H1 (cell line): ENCODE measurements around the gene SSB. TPM values are rescaled to one million over a fixed set of nuclear protein-coding genes. Genes with fewer than 3 reads are reported as not detected.

Source experiments
- CTCF ChIA-PET: fragments of 300-600 bp; sonication (Branson Sonifier 250); formaldehyde crosslinking; loops from one replicate; lab custom pipeline; 2021; ENCODE audit not compliant: partially characterized antibody; lab: Charles Lee
- POLR2A ChIA-PET: fragments of 300-600 bp; sonication (Branson Sonifier 250); formaldehyde crosslinking; loops from one replicate; lab custom pipeline; 2021; ENCODE audit warnings: inconsistent platforms; ENCODE audit not compliant: partially characterized antibody; lab: Charles Lee
- DNase-seq, 2 experiments: peaks; one replicate each; pipeline versions ENCODE4 v3.0.0 to v3.0.0-alpha.2; 2010 to 2022; ENCODE audit warnings: low spot score in 2 of 2, low read depth in 1 of 2, mixed read lengths in 1 of 2
- FAIRE-seq: peaks from 2 replicates; lab custom pipeline; 2011; peaks lifted over from hg19 to GRCh38; lab: Jason Lieb, UNC
- H2AFZ ChIP-seq: 2 replicates; pipeline ENCODE4 v1.8.1; 2012; ENCODE audit warnings: low read length, inconsistent platforms
- H2AK5ac ChIP-seq: 2 replicates; pipeline ENCODE4 v1.6.1; 2013; ENCODE audit warnings: low read depth, low read length
- H2BK120ac ChIP-seq: replicated peaks from 2 replicates; pipeline ENCODE3; 2013; ENCODE audit warnings: low read depth, low read length, inconsistent platforms
- H2BK12ac ChIP-seq: 2 replicates; pipeline ENCODE4 v1.6.1; 2013; ENCODE audit warnings: low read depth, low read length
- H2BK15ac ChIP-seq: 2 replicates; pipeline ENCODE4 v1.6.1; 2013; ENCODE audit warnings: low read length
- H2BK20ac ChIP-seq: 2 replicates; pipeline ENCODE4 v1.6.1; 2013; ENCODE audit warnings: low read length
- H2BK5ac ChIP-seq: 2 replicates; pipeline ENCODE4 v1.6.1; 2013; ENCODE audit warnings: low read depth, low read length
- H3K14ac ChIP-seq: 2 replicates; pipeline ENCODE4 v1.6.1; 2013; ENCODE audit warnings: inconsistent platforms; ENCODE audit not compliant: insufficient read length
- H3K18ac ChIP-seq: 2 replicates; pipeline ENCODE4 v1.6.1; 2013; ENCODE audit warnings: low read length; ENCODE audit errors: extremely low read depth
- H3K23ac ChIP-seq: 2 replicates; pipeline ENCODE4 v1.6.1; 2013; ENCODE audit warnings: inconsistent platforms; ENCODE audit not compliant: insufficient read length
- H3K23me2 ChIP-seq: 2 replicates; pipeline ENCODE4 v1.6.1; 2013; ENCODE audit warnings: low read depth, low read length
- H3K27ac ChIP-seq: 2 replicates; pipeline ENCODE4 v1.6.1; 2011; ENCODE audit warnings: low read depth, low read length, inconsistent platforms
- H3K27me3 ChIP-seq, 4 experiments: replicated peaks in 1 of 4; 1 replicate in 1 of 4; 2 replicates in 3 of 4; pipeline versions ENCODE4 v1.6.1 to v1.8.1; 2011 to 2013; ENCODE audit warnings: low read length in 3 of 4, mild to moderate bottlenecking in 3 of 4, inconsistent platforms in 2 of 4, mixed read lengths in 2 of 4, moderate library complexity in 1 of 4; ENCODE audit not compliant: control insufficient read depth in 3 of 4, insufficient read depth in 3 of 4; ENCODE audit errors: extremely low read depth in 1 of 4
- H3K36me3 ChIP-seq, 4 experiments: 2 replicates each; pipeline versions ENCODE4 v1.6.1 to v1.8.1; 2011 to 2013; ENCODE audit warnings: mild to moderate bottlenecking in 4 of 4, low read length in 3 of 4, moderate library complexity in 2 of 4, control low read depth in 1 of 4, inconsistent platforms in 1 of 4; ENCODE audit not compliant: insufficient read depth in 4 of 4, control insufficient read depth in 2 of 4
- H3K4ac ChIP-seq: replicated peaks from 2 replicates; pipeline ENCODE3; 2013; ENCODE audit warnings: low read length, low read depth, mixed read lengths, inconsistent platforms; ENCODE audit not compliant: insufficient read length
- H3K4me1 ChIP-seq, 4 experiments: replicated peaks in 1 of 4; 1 replicate in 1 of 4; 2 replicates in 3 of 4; pipeline versions ENCODE4 v1.6.1 to v1.8.1; 2011 to 2013; ENCODE audit warnings: low read length in 3 of 4, inconsistent platforms in 2 of 4, mixed read lengths in 1 of 4; ENCODE audit not compliant: insufficient read depth in 4 of 4, control insufficient read depth in 3 of 4
- H3K4me2 ChIP-seq, 2 experiments: 2 replicates each; pipeline versions ENCODE4 v1.6.1 to v1.8.1; 2011 to 2013; ENCODE audit warnings: low read depth in 2 of 2, low read length in 2 of 2, control low read depth in 1 of 2, inconsistent platforms in 1 of 2, mild to moderate bottlenecking in 1 of 2; ENCODE audit not compliant: insufficient read depth in 1 of 2
- H3K4me3 ChIP-seq, 4 experiments: fragments of 200-600, 300-600 bp in 1 of 4; sonication (generic), shearing (Covaris generic), sonication (Bioruptor Twin) in 1 of 4; 2 replicates each; pipeline versions ENCODE4 v1.5.1 to v1.8.1; 2011 to 2016; ENCODE audit warnings: low read length in 4 of 4, low read depth in 3 of 4, control low read depth in 2 of 4, inconsistent platforms in 2 of 4, mild to moderate bottlenecking in 2 of 4, mixed read lengths in 1 of 4, moderate library complexity in 1 of 4; ENCODE audit not compliant: insufficient read depth in 2 of 4; ENCODE audit errors: extremely low read depth in 1 of 4
- H3K56ac ChIP-seq: replicated peaks from 2 replicates; pipeline ENCODE3; 2013; ENCODE audit warnings: low read depth, mild to moderate bottlenecking, mixed read lengths, low read length, inconsistent platforms; ENCODE audit not compliant: insufficient read length
- H3K79me1 ChIP-seq: 2 replicates; pipeline ENCODE4 v1.6.1; 2013; ENCODE audit warnings: low read depth, low read length, control low read depth
- H3K79me2 ChIP-seq, 2 experiments: 2 replicates each; pipeline versions ENCODE4 v1.6.1 to v1.8.1; 2012 to 2013; ENCODE audit warnings: low read length in 2 of 2, mild to moderate bottlenecking in 2 of 2, inconsistent platforms in 1 of 2; ENCODE audit not compliant: insufficient read depth in 2 of 2, control insufficient read depth in 1 of 2
- H3K9ac ChIP-seq, 4 experiments: replicated peaks in 1 of 4; 1 replicate in 1 of 4; 2 replicates in 3 of 4; pipeline versions ENCODE4 v1.6.1 to v1.8.1; 2011 to 2013; ENCODE audit warnings: low read depth in 3 of 4, low read length in 3 of 4, control low read depth in 2 of 4, mild to moderate bottlenecking in 2 of 4, moderate library complexity in 2 of 4, inconsistent platforms in 1 of 4; ENCODE audit errors: extremely low read depth in 1 of 4
- H3K9me3 ChIP-seq, 2 experiments: 2 replicates each; pipeline versions ENCODE4 v1.6.1 to v1.8.1; 2012 to 2013; ENCODE audit warnings: mild to moderate bottlenecking in 2 of 2, moderate library complexity in 2 of 2, control low read depth in 1 of 2, inconsistent platforms in 1 of 2, low read depth in 1 of 2, low read length in 1 of 2, mixed read lengths in 1 of 2; ENCODE audit not compliant: insufficient read depth in 2 of 2
- H4K20me1 ChIP-seq, 2 experiments: replicated peaks in 1 of 2; 2 replicates each; pipeline versions ENCODE3 to v1.8.1; 2011 to 2013; ENCODE audit warnings: inconsistent platforms in 2 of 2, low read length in 2 of 2, mild to moderate bottlenecking in 1 of 2; ENCODE audit not compliant: insufficient read depth in 2 of 2, control insufficient read depth in 1 of 2
- H4K5ac ChIP-seq: 2 replicates; pipeline ENCODE4 v1.6.1; 2013; ENCODE audit warnings: low read length, low read depth, mixed read lengths, inconsistent platforms; ENCODE audit not compliant: insufficient read length
- H4K8ac ChIP-seq: 2 replicates; pipeline ENCODE4 v1.8.0; 2013; ENCODE audit warnings: mild to moderate bottlenecking, moderate library complexity, low read length, inconsistent platforms; ENCODE audit not compliant: insufficient read depth; ENCODE audit errors: extremely low read depth
- H4K91ac ChIP-seq: replicated peaks from 2 replicates; pipeline ENCODE3; 2013; ENCODE audit warnings: low read length, mixed read lengths, inconsistent platforms; ENCODE audit not compliant: insufficient read length
- KDM1A ChIP-seq: fragments of 200-600, 300-600 bp; sonication (generic); IDR thresholded peaks from 2 replicates; pipeline ENCODE4 v1.7.1; 2016; ENCODE audit warnings: mild to moderate bottlenecking, low read length, borderline replicate concordance
- MAX ChIP-seq: IDR thresholded peaks from 2 replicates; pipeline ENCODE4 v1.6.1; 2012; ENCODE audit warnings: inconsistent platforms
- WGBS, 2 experiments: shearing (Covaris generic) in 1 of 2; methylation state at CpG; one replicate each; pipeline versions ENCODE4 v1.1.6 to v1.1.7; 2013 to 2015; ENCODE audit warnings: low lambda C conversion rate in 2 of 2, mixed read lengths in 2 of 2, inconsistent platforms in 1 of 2, low coverage in 1 of 2, missing lambda C conversion rate in 1 of 2; ENCODE audit not compliant: insufficient replicate concordance in 2 of 2, insufficient coverage in 1 of 2, insufficient read length in 1 of 2; ENCODE audit errors: extremely low coverage in 1 of 2, missing lambda C conversion rate in 1 of 2; 5-methylcytosine and 5-hydroxymethylcytosine counted together
- polyA plus RNA-seq, 7 experiments: library from polyadenylated mRNA; depleted of rRNA in 3 of 7; stranded (reverse) in 5 of 7; unstranded in 2 of 7; fragments of >200 nt in 5 of 7; fragments of 200-250 nt in 2 of 7; gene quantifications; 1 replicate in 5 of 7; 2 replicates in 1 of 7; 4 replicates in 1 of 7; pipeline versions ENCODE4 v1.2.1 to v1.2.3, GENCODE V29; 2011 to 2013; ENCODE audit warnings: missing spikeins in 2 of 7, mixed read lengths in 2 of 7
- total RNA-seq: library from RNA; stranded (reverse); fragmentation: NEBNext Ultra II Directional; extraction: Animal tissue kit (Norgen Biotek cat#: 25700); gene quantifications from 2 replicates; pipeline ENCODE4 v1.2.1, GENCODE V29; 2021

Gene SSB
- total and polyA plus RNA-seq, 2 of the 8 experiments (the other 6 are each of a cell fraction or from before 2014, with no cell fraction given), result 60.8 to 270 TPM

DNA sequence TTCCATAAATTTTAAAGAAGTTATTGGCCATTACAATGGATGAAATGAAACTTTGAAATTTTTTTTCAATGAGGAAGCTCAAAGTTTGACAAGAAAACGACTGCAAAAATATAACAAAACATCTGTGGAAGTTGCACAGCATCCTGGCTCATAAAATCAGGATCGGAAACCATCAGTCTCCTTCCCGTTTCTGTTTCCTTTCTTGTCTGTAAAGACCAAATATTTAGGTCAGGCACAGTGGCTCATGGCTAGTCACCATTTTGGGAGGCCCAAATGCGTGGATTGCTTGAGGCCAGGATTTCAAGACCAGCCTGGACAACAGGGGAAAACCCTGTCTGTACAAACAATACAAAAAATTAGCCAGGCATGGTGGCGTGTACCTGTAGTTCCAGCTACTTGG is 27.6 kb upstream of the SSB start:
- Histone ChIP-seq H3K23ac (no peak overlapping the region), H3K9ac (no peak overlapping the region), H3K27ac (no peak overlapping the region), H3K27me3 (no peaks in the 10 kb centered on the region), H3K18ac (no peak overlapping the region), H3K14ac (no peak overlapping the region), H3K79me2 (no peaks in the 10 kb centered on the region), H2BK5ac (no peak overlapping the region), H2AK5ac (no peak overlapping the region), H3K79me1 (no peaks in the 10 kb centered on the region), H2BK12ac (no peak overlapping the region), H2BK15ac (no peak overlapping the region), H2AFZ (no peak overlapping the region), H4K8ac (no peak overlapping the region), H4K20me1 (no peaks in the 10 kb centered on the region), H3K4me3 (no peak overlapping the region), H2BK120ac (no peak overlapping the region), H4K91ac (no peak overlapping the region), H3K36me3 (peaks cover 0 to 4% (median 0%) of the 10 kb centered on the region in 4 experiments; a peak in 1 of 8 replicates), H3K4ac (no peak overlapping the region), H4K5ac (no peak overlapping the region), H2BK20ac (no peak overlapping the region), H3K23me2 (no peaks in the 10 kb centered on the region), H3K4me1 (no peaks in the 10 kb centered on the region), H3K4me2 (no peak overlapping the region), H3K56ac (no peak overlapping the region), H3K9me3 (no peaks in the 10 kb centered on the region; a peak in 1 of 4 replicates)
- TF ChIP-seq KDM1A, result no peak
- TF ChIP-seq MAX, result no peak
- POLR2A ChIA-PET, result interaction anchor here (1.1 to 1.2 kb wide), 2 partner anchors 23 to 198 kb away, joined by 3 to 4 read pairs; no protein-coding TSS in a partner anchor
- 91% methylated on average over 5 of the region's 5 CpGs; no CpG with 5 or more reads in 1 of the 2 experiments for WGBS, 2 experiments
- CTCF ChIA-PET, result interaction anchor here (1.3 to 1.9 kb wide), 2 partner anchors 19 to 319 kb away, joined by 3 to 7 read pairs; no protein-coding TSS in a partner anchor
- FAIRE-seq (no peak), DNase-seq (no peak)
